ENCODE measurements around the gene TCF7L1. TPM values are rescaled to one million over a fixed set of nuclear protein-coding genes. Genes with fewer than 3 reads are reported as not detected.

The TCF7L1 gene
- polyA plus RNA-seq, 3 donors: 0.05 to 0.09 TPM; not detected in 1

GRCh38 chr2:85278361-85278760 lies 145.2 kb downstream of the TCF7L1 start:
- H3K27me3 ChIP-seq (ENCODE audit: control insufficient read depth in 2 of 2, insufficient read depth in 2 of 2, low read length in 2 of 2): no peaks in the 10 kb centered on the region
- Mint-ChIP-seq H3K27me3 (ENCODE audit: low read depth in 3 of 3) (peaks cover 3 to 6% (median 3%) of the 10 kb centered on the region in 3 donors), H3K9me3 (no peaks in the 10 kb centered on the region), H3K4me1 (no peaks in the 10 kb centered on the region), H3K4me3 (no peak overlapping the region), H3K27ac (no peak overlapping the region), H3K36me3 (no peaks in the 10 kb centered on the region)
- H3K27ac ChIP-seq (ENCODE audit: low read depth in 1 of 2, low read length in 2 of 2): no peak overlapping the region
- no peak overlapping the region for H3K4me2 ChIP-seq (replicated peaks; ENCODE audit: extremely low read depth, low read length, poor library complexity, severe bottlenecking)
- H3K9me3 ChIP-seq (replicated peaks in 1 of 2; ENCODE audit: control insufficient read depth in 1 of 2, insufficient read depth in 1 of 2, low read length in 2 of 2): no peaks in the 10 kb centered on the region
- H3K36me3 ChIP-seq (replicated peaks in 1 of 2; ENCODE audit: control insufficient read depth in 1 of 2, insufficient read depth in 2 of 2, low read length in 2 of 2): no peaks in the 10 kb centered on the region
- no peak overlapping the region for H2AFZ ChIP-seq (ENCODE audit: insufficient read depth, low read depth, low read length, poor library complexity, severe bottlenecking)
- H3K4me1 ChIP-seq (ENCODE audit: control insufficient read depth in 1 of 2, insufficient read depth in 2 of 2, low read length in 2 of 2): no peaks in the 10 kb centered on the region
- TF ChIP-seq CTCF (IDR thresholded peaks at IDR 0.05): no peak
- H3K4me3 ChIP-seq (replicated peaks in 1 of 3; ENCODE audit: low read depth in 2 of 3, low read length in 3 of 3): no peak overlapping the region
- no peak for DNase-seq
- no peaks in the 10 kb centered on the region for H4K20me1 ChIP-seq (ENCODE audit: insufficient read depth, low read length)
- H3K79me2 ChIP-seq (ENCODE audit: insufficient read depth, low read length): no peaks in the 10 kb centered on the region
- WGBS (ENCODE audit: insufficient coverage): no CpG with 5 or more reads among the region's 2 CpGs
- no peak overlapping the region for H3K9ac ChIP-seq (ENCODE audit: insufficient read depth, low read length, poor library complexity, severe bottlenecking)
- intact Hi-C loops (cut with micrococcal nuclease): no loop called here

- 100% methylated on average over 1 of the region's 6 CpGs for WGBS (ENCODE audit: insufficient coverage)
- intact Hi-C loops (cut with micrococcal nuclease): no loop called here
- H3K27ac Mint-ChIP-seq: no peak overlapping the region
Measured at GRCh38 chr2:85281553-85281952, 148.4 kb downstream of the TCF7L1 start.

More at GRCh38 chr2:85281553-85281952, 148.4 kb downstream of the TCF7L1 start:
- Histone ChIP-seq H4K20me1 (ENCODE audit: insufficient read depth, low read length) (no peaks in the 10 kb centered on the region), H3K4me2 (replicated peaks; ENCODE audit: extremely low read depth, low read length, poor library complexity, severe bottlenecking) (no peak overlapping the region), H3K4me1 (ENCODE audit: control insufficient read depth in 1 of 2, insufficient read depth in 2 of 2, low read length in 2 of 2) (no peaks in the 10 kb centered on the region), H3K27me3 (ENCODE audit: control insufficient read depth in 2 of 2, insufficient read depth in 2 of 2, low read length in 2 of 2) (no peaks in the 10 kb centered on the region), H2AFZ (ENCODE audit: insufficient read depth, low read depth, low read length, poor library complexity, severe bottlenecking) (no peak overlapping the region), H3K36me3 (replicated peaks in 1 of 2; ENCODE audit: control insufficient read depth in 1 of 2, insufficient read depth in 2 of 2, low read length in 2 of 2) (no peaks in the 10 kb centered on the region), H3K9me3 (replicated peaks in 1 of 2; ENCODE audit: control insufficient read depth in 1 of 2, insufficient read depth in 1 of 2, low read length in 2 of 2) (no peaks in the 10 kb centered on the region), H3K27ac (ENCODE audit: low read depth in 1 of 2, low read length in 2 of 2) (no peak overlapping the region), H3K9ac (ENCODE audit: insufficient read depth, low read length, poor library complexity, severe bottlenecking) (no peak overlapping the region), H3K4me3 (replicated peaks in 1 of 3; ENCODE audit: low read depth in 2 of 3, low read length in 3 of 3) (no peak overlapping the region), H3K79me2 (ENCODE audit: insufficient read depth, low read length) (no peaks in the 10 kb centered on the region)
- H3K4me1 Mint-ChIP-seq: no peaks in the 10 kb centered on the region
- H3K27me3 Mint-ChIP-seq (ENCODE audit: low read depth in 3 of 3): peaks cover 3 to 9% (median 4%) of the 10 kb centered on the region in 3 donors
- no peak for TF ChIP-seq CTCF (IDR thresholded peaks at IDR 0.05)
- H3K4me3 Mint-ChIP-seq: no peak overlapping the region
- H3K36me3 Mint-ChIP-seq: no peaks in the 10 kb centered on the region
- no peaks in the 10 kb centered on the region for H3K9me3 Mint-ChIP-seq
- DNase-seq: no peak

Data from CD14-positive monocyte (primary cell).